Effector CD4-positive, alpha-beta T cell (primary cell): ENCODE data around the gene STAT5A.
"Not testable (repeated sequence)": the region's sequence is repeated elsewhere in the genome, so short reads cannot be mapped to it uniquely, and the experiment has no call there.

Source experiments
- DNase-seq: peaks from one replicate; pipeline ENCODE4 v3.0.0-alpha.2; 2020

The STAT5A gene

GRCh38 chr17:42308446-42308845 lies 20.1 kb downstream of the STAT5A start:
- no peak for DNase-seq

GRCh38 chr17:42309142-42309541 lies 20.8 kb downstream of the STAT5A start:
- DNase-seq = no peak

GRCh38 chr17:42309986-42310786 lies 21.9 kb downstream of the STAT5A start:
- DNase-seq = no peak

GRCh38 chr17:42310787-42311215 lies 22.5 kb downstream of the STAT5A start:
- no peak for DNase-seq

- no peak for DNase-seq
Observed at GRCh38 chr17:42311240-42312034, 23.1 kb downstream of the STAT5A start.

- DNase-seq = no peak
Observed at GRCh38 chr17:42312035-42312284, 23.7 kb downstream of the STAT5A start.

GRCh38 chr17:42312285-42313130 lies 24.2 kb downstream of the STAT5A start:
- DNase-seq = peak; percentile 67

- DNase-seq = no peak
Observed at GRCh38 chr17:42313389-42313772, 25.1 kb downstream of the STAT5A start.

- DNase-seq = no peak
Observed at GRCh38 chr17:42313773-42314566, 25.7 kb downstream of the STAT5A start.

GRCh38 chr17:42315402-42316156 lies 27.3 kb downstream of the STAT5A start:
- DNase-seq = no peak

GRCh38 chr17:42316755-42317154 lies 28.5 kb downstream of the STAT5A start:
- DNase-seq = no peak

- no peak for DNase-seq
Observed at GRCh38 chr17:42317266-42317845, 29.1 kb downstream of the STAT5A start.

GRCh38 chr17:42317967-42318366 lies 29.7 kb downstream of the STAT5A start:
- not testable (repeated sequence) for DNase-seq

GRCh38 chr17:42321555-42321954 lies 33.3 kb downstream of the STAT5A start:
- DNase-seq = no peak

- DNase-seq = peak; percentile 96
Observed at GRCh38 chr17:42322382-42323267, 34.3 kb downstream of the STAT5A start.

- no peak for DNase-seq
Observed at GRCh38 chr17:42323268-42323773, 35.0 kb downstream of the STAT5A start.

- no peak for DNase-seq
Observed at GRCh38 chr17:42325026-42325425, 36.7 kb downstream of the STAT5A start.

GRCh38 chr17:42329025-42329976 lies 41.0 kb downstream of the STAT5A start:
- no peak for DNase-seq

GRCh38 chr17:42333053-42333452 lies 44.8 kb downstream of the STAT5A start:
- no peak for DNase-seq
